HG02610 (cell line): ENCODE measurements around the gene NLRP1.

ENCODE experiments used
- ATAC-seq: cut with Tn5 transposase; IDR thresholded peaks from one replicate; pipeline ENCODE4 v1.9.1; 2021; ENCODE audit warnings: mild to moderate bottlenecking, moderate library complexity; ENCODE audit not compliant: unreplicated experiment

The NLRP1 gene

GRCh38 chr17:5526821-5527598 lies 57.3 kb downstream of the NLRP1 start:
- no peak for ATAC-seq

DNA sequence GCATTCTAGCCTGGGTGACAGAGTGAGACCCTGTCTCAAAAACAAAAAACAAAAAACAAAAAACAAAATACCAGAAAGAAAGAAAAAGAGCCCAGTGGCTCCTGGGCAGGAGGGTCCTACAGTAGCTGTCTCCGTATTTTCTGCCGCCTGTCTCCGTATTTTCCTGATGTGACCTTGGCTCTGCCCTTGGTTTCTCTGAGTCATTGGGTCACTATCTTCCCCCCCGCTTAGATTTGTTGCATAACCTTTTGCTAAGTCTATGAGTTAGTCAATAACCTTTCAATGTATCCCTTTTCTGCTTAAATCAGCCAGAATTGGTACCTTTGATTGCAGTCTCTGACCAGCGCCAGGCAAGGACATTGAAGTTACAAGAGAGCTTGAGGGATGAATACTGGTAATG lies 61.1 kb downstream of the NLRP1 start:
- ATAC-seq: no peak

GRCh38 chr17:5522476-5522875 lies 61.8 kb downstream of the NLRP1 start:
- ATAC-seq: no peak

DNA sequence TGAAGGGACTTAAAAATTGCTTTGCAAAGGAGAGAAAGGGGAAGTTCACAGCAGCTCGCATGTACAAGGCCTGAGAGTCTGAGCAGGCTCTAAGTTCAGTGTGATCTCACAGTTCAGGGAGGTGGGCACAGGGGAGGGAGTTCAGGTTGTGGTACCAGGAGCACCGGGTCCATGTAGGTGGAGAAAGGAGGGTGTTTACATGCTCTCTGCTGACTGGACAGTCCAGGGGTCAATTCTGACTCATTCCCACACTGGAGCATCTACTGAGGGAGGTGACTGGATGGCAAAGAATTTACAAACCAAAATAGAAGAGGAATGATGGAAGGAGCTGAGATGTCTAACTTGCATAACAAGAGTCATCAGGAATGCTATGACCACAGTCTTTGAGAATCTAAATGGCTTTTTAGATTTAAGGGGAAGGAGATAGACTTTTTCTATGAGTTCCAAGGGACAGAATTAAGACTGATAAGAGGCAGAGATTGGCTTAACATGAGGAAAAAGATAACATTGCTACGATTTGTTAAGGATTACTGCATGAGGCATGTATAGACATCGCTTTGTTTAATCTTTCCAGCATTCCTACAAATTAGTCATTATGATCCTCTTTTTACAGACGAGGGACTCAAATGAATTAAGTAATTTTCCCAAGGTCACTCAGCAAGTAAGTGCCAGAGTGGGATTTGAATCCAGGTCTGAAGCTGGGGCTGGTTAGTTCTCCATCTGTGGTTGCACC lies 68.1 kb downstream of the NLRP1 start:
- ATAC-seq: no peak

DNA sequence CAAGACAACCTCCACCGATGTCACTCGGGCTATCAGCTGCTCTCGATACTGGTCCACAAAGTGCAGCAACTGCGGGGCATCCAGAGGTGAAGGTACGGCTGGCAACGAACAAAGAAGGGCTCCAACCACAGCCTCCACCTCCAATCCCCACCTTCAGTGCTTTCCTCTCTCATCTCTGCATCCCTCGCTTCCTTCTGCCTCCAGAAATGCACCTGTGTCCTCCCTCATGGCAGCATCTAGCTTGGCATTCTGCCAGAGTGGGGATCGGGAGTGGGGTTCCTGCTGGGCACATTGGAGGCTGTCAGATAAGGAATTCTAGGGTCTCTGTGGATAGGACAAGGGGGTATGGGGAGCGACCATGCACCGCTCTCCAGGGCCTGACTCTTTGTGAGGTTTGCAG lies 69.3 kb downstream of the NLRP1 start:
- no peak for ATAC-seq

- ATAC-seq: no peak
These were observed 70.7 kb downstream of the NLRP1 start for GRCh38 chr17:5513628-5514027.

DNA sequence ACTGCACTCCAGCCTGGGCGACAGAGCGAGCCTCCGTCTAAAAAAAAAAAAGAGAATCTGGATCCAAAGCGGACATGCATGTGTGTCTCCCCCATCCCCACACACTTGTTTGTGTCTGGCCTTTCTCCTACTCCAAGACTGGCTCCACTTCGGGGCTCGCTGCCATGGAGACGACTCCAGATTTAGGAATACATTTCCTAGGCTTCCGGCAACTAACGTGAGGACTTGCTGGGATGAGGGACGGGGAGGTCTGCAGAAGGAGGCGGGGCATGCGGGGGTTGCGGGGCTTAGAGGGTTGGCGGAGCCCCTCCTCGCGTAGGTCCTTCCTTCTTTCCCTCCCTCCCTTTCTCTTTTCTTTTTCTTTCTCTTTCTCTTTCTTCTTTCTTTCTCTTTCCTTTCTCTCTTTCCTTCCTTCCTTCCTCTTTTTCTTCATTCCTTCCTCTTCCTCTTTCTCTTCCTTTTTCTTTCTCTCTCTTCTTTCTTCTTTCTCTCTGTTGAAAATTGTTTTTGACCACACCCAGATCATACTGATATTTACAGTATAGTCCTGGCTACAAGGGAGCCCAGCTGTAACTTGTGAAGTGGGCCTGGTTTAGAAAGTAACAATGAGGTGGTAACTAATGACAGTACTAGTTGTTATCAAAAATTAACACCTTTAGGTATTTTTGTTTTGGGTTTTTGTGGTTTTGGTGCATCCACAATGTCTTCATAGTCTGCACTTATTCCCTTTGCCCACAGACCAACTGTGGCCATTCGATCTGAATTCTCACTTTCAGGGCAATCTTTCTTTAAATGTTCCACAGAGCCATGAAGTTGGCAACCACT lies 72.7 kb downstream of the NLRP1 start:
- ATAC-seq: no peak

DNA sequence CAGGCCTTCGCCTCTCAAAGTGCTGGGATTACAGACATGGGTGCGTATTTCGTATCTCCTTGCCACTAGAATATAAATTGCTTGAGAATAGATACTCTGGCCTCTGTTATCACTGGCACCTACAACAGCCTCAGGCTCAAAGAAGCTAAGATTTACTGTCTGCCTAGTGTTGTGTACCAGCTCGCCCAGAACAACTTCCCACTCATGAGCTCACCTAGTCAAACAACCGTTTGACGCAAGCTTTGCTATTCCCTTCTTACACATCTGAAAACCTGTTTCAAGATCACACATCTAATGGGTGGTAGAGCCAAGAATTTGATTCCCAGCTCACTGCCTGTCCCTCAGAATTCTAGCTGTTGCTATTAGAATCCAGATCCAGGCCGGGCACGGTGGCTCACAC lies 73.5 kb downstream of the NLRP1 start:
- ATAC-seq: no peak

GRCh38 chr17:5509482-5509881 lies 74.8 kb downstream of the NLRP1 start:
- ATAC-seq: no peak

DNA sequence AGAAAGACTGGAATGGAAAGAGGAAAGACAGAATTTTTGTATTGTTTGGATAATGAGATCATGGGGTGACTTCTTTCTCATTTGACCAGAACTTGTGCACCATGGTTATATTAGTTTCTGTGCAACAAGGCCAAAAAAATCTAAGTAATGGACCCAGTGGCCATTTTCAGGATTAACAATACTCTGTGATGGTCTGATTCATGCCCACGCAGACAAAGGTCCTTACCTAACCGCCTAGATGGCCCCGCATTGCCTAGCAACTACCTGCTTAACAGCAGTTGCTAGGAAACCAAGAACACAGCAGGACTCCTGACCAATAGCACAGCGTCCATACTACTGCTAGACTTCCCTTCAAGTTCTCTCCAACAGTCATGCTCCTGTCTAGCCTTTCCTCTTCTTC lies 75.5 kb downstream of the NLRP1 start:
- no peak for ATAC-seq

- no peak for ATAC-seq
These were observed 78.0 kb downstream of the NLRP1 start for GRCh38 chr17:5506307-5506706.

GRCh38 chr17:5502552-5502951 lies 81.8 kb downstream of the NLRP1 start:
- ATAC-seq: no peak

- ATAC-seq: no peak
These were observed 82.6 kb downstream of the NLRP1 start for GRCh38 chr17:5501685-5502084.

- peak; percentile 56 for ATAC-seq
These were observed 83.5 kb downstream of the NLRP1 start for GRCh38 chr17:5500589-5501391.

- no peak for ATAC-seq
These were observed 84.1 kb downstream of the NLRP1 start for GRCh38 chr17:5500247-5500588.

- no peak for ATAC-seq
These were observed 84.7 kb downstream of the NLRP1 start for GRCh38 chr17:5499476-5500231.

- ATAC-seq: no peak
These were observed 91.3 kb downstream of the NLRP1 start for GRCh38 chr17:5492970-5493369.

DNA sequence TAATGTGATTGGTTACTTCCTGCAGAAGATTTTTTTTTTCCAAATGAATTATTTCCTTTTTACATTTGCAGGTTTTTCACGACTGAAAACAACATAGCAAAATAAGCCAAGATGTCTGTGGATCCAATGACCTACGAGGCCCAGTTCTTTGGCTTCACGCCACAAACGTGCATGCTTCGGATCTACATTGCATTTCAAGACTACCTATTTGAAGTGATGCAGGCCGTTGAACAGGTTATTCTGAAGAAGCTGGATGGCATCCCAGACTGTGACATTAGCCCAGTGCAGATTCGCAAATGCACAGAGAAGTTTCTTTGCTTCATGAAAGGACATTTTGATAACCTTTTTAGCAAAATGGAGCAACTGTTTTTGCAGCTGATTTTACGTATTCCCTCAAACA lies 95.6 kb downstream of the NLRP1 start:
- ATAC-seq: no peak

DNA sequence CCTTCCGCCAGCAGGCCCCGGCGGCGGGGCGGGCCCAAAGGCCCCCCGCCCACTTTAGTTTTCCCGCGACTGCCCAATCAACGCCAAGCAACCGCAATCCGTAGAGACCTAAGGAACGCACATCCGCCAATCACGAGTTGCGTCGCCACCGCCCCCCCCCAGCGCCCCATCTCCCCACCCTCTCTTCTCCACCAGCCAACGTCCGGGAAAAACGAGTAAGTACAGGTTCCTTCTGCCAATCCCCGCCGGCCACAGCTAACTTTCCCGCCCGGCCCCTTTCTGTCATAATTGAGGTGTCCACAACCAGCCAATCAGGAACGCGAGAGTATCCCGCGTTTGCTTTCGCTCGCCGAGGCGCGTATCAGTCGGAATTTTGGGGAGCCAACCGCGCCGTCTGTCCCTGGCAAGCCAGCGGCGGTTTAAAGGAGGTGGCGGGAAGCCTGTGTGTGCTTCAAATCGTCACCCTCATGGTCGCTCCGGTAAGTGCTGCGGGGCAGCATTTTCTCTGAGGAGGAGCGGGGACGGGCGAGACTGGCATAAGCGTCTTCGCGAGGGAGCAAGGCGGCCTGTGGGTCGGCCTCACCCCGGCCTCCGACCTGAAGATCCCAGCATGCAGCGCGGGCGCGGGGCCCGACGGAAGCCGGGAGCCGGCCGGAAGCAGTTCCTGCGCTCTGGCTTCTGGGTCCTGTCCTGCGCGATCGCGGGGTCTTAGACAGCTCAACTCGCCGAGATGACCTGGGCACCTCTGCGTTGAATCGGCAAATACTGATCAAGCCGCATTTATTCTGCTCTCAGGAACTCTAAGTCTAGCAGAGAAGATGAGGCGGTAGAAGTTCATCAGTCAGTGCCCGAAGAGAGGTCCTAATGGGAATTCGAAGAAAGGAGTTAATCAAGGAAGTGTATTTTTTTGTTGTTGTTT lies 97.8 kb downstream of the NLRP1 start, which contains the start of gene MIS12:
TSS of gene MIS12 (plus strand) at position 361 of the 919 bp plus-strand sequence. CDS start 2,297 bp downstream, outside the sequence.
- ATAC-seq: peak; percentile 80
